ENCODE data around the gene HMG20B.

The HMG20B gene

DNA sequence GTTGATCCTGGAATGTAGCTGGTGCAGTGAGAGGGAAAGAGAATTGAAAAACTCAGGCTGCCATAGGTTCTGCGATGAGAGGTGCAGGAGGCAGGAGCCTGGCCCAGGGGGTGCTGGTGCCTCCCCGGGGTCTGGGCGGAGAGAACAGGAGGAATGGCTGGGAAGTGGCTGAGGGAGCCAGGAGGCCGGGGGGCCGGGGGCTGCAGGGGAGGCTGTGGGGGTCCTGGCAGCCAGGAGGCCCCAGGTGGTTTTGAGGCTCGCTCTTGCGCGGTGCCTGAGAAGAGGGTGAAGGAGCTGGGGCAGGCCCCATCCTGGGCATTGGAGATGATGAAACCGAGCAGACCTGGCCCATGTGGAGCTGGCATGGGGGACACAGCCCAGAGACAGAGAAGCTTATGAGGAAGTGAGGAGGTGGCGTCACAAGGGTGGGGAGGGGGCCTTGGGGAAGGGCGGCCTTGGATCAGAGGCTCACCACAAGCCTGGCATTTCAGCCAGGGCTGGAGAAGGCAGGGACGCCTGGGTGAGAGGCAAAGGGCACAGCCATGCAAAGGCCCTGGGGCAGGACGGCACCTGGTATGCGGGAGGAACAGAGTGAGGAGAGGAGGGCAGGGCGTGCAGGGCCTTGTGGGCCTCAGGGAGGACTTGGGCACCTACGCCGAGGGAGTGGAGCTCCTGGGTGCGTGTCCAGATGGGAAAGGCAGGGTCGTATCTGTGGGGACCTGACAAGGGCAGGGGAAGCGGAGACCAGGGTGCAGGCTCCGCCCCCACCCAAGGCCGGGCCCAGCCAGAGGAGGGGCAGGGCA is 35.1 kb upstream of the HMG20B start:
- no peak for DNase-seq

DNA sequence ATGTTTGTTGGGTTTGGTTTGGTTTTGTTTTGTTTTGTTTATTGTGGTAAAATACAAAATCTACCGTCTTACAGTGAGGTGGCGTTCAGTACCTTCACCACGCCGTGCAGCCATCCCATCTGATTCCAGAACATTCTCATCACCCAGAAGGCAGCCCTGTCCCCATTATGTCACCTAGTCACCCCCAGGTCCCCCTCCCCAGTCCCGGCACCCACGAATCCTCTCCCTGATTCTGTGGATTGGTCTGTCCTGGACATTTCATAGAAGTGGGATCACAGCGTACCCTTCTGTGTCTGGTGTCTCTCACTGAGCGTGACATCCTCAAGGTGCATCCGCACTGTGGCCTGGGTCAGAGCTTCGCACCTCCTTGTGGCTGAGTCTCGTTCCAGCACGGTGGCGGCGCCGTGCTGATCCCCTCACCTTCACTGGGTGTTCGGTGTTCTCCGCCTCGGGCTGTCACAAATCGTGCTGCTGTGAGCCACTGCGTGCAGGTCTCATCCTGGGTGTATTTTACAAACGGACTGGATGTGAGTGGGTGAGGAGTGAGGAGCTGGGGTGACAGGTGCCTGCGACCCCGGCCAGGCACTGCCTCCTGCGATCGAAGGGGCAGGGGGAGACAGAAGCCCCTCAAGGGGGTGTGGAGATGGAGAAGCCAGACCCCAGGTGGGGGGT is 34.4 kb upstream of the HMG20B start:
- DNase-seq: no peak

DNA sequence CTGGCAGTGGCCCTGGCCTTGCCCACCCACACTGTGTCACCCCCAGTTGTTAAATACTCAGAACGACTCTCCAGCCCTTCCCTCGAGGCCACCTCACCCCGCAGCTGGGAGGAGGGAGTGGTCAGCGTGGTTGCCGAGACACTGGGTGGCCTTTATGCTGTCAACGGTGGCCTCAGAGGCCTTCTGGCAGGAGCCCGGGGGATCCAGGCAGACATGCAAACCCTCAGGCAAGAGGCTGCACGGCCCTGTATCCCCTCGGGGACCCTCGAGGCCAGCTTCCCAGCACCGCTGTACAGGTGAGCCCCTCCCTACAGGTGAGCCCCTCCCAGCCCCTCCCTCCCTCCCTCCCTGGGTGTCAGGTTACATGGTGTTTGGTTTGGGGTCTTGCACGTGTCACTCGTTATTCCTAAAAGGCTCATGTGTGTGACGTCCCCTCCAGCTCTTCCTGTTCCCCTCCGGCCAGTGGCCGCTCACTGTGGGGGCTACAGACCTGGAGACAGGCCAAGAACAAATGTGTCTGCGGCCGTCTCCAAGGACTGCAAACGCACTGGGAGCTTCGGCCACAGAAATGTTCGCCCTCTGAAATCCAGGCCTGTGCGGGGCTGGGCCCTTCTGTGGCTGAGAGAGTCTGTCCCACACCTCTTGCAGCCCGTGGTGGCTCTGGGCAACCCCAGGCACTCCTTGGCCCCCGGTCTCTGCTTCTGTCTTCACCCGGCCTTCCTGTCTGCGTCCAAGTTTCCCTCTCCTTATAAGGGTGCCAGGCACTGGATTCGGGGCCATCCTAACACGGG is 33.6 kb upstream of the HMG20B start, which contains the start of gene TEKTIP1:
TEKTIP1 (plus strand) TSS at position 210 of the 791 bp plus-strand sequence; CDS start at position 214, 4 bp downstream.
- DNase-seq: peak; percentile 23

DNA sequence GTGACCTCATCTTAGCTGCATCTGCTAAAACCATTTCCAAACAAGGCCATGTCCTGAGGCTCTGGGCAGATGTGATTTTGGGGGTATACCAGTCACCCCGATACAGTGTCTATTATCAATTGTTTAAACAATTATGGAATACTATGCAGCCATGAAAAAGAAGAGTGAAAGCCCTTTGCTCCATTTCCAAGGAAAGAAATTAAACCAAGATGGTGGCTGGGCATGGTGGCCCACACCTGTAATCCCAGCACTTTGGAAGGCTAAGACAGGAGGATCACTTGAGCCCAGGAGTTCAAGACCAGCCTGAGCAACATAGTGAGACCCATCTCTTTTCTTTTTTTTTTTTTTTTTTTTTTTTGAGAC is 33.0 kb upstream of the HMG20B start:
- no peak for DNase-seq

GRCh38 chr19:3543150-3544057 is 29.3 kb upstream of the HMG20B start:
- no peak for DNase-seq

- DNase-seq: no peak
These were observed 28.7 kb upstream of the HMG20B start for GRCh38 chr19:3544058-3544376.

DNA sequence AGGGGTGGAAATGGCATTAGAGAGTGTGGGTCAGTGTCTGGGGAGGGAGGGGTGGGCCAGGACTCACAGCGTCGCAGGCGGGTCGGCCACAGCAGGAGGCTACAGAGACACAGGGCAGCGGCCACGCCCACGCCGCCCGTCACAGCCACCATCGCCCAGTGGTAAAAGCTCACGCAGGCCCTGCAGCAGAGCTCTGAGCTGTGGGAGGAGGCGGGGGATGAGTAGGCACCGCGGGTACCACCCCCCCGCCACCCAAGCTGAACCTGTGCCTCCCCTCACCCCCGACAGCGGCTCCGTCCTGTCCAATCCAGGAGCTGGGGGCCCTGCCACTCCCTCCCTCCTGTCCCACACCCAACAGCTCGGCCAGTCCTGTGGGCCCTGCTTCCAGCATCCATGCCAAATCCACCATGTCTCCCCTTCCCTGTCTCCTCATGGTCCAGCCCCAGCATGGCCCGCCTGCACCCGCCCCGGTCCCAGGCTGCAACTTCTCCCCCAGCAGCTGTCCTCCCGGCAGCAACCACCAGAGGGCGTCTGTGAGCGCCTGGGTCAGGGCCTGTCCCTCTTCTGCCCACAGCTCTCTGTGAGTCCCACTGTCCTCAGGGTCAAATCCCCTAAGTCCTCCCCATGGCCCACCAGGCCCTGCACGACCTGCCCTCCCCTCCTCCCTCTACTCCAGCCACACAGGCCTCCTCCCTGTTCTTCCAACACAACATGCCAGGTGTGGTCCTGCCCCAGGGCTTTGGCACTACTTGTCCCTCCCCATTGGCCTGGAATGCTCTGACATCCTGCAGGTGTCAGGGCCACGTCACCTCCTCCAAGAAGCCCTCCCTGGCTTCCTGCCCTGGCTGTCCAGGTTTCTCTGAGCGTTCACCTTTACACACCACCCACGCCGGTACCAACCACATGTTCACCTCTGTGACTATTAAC is 27.7 kb upstream of the HMG20B start:
- no peak for DNase-seq

GRCh38 chr19:3545669-3546034 is 27.1 kb upstream of the HMG20B start:
- no peak for DNase-seq

GRCh38 chr19:3546119-3546518 is 26.6 kb upstream of the HMG20B start:
- no peak for DNase-seq

GRCh38 chr19:3547301-3547731 is 25.4 kb upstream of the HMG20B start:
- no peak for DNase-seq

DNA sequence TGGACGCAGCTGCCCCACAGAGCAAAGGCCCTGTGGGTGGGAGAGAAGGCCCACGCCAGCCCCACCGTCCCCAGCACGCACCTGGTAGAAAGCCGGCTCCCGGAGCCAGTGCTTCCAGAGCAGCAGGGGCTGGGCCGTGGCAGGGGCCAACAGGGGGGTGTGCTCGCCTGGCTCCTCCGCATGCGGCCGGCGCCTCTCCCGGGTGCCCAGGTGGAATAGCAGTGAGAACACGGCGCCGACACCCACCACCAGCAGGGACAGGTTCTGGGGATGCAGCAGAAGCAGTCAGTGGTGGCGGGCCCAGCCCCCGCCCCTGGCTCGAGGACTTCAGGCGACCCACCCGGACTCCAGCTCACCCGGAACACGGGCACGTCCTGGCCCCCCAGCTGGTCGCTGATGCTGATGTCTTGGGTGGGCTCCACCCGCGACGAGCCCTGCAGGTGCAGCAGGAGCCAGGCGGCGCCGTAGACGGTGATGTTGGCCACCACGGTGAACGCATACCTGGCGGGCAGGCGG is 24.9 kb upstream of the HMG20B start:
- no peak for DNase-seq

- DNase-seq: no peak
These were observed 24.1 kb upstream of the HMG20B start for GRCh38 chr19:3548606-3549005.

- no peak for DNase-seq
These were observed 22.9 kb upstream of the HMG20B start for GRCh38 chr19:3549816-3550215.

DNA sequence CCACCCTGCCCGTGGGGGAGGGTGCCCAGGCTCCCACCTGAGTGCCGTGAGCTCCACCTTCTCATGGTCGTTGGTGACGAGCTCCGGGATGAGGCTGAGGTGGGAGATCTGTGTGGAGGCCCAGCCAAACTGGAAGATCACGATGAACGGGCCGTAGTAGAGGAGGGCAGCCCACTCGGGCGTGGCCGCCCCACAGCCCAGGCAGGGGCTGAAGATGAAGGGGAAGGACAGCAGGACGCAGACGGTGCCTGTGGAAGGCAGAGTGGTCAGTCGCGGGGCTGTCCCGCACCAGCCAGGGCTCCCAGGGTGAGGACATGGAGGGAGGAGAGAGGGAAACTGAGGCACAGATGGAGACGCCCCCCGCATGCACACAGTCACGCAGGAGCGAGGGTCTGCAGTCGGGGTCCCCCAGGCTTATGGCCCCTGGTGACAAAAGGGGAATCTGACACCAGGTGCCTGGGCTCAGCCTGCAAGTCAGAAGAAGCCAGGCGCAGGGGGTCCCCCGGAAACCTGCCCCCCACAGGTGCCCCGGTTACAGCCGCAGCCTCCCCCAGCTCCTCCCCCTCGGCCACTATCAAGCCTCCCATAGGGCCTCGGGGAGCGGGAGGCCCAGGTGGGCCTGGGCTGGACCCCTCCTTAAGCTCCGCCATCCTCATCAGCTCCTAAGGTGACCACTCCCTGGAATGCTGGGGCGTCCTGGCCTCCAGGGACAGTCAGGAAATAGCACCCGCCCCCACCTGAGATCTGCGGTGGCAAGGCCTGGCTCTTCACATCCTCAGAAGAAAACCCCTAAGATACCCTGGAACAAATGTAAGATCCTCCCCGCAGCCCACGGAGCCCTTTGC is 21.6 kb upstream of the HMG20B start:
- DNase-seq: no peak

DNA sequence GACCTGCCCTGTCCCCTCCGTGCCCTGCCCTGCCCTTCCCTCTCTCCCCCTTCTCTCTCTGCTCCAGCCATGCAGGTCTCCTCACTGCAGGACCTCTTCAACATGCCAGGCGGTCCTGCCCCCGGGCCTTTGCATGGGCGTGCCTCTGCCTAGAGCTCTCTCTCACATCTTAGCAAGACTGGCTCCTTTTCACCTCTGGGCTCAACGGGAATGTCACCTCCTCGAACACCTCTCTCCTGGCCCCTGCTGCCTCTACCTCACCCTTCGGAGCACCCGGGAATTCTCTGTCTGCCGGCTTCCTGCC is 21.0 kb upstream of the HMG20B start:
- no peak for DNase-seq

- DNase-seq: no peak
These were observed 18.3 kb upstream of the HMG20B start for GRCh38 chr19:3554254-3555083.

- no peak for DNase-seq
These were observed 16.9 kb upstream of the HMG20B start for GRCh38 chr19:3555653-3556422.

GRCh38 chr19:3556423-3556977 is 16.2 kb upstream of the HMG20B start:
- no peak for DNase-seq
